Measurements from ENCODE around the gene PCSK7.

DNA sequence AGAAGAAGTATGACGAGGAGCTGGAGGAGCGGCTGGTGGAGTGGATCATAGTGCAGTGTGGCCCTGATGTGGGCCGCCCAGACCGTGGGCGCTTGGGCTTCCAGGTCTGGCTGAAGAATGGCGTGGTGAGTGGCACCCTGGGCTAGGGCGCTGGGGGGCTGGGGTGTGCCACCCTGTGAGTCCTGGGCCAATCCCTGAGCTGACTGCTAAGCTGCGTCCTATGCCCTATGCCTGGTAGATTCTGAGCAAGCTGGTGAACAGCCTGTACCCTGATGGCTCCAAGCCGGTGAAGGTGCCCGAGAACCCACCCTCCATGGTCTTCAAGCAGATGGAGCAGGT is 28.8 kb downstream of the PCSK7 start:
- TF ChIP-seq RAD21 (IDR thresholded peaks at IDR 0.05; ENCODE audit: low read length) (no peak), POLR2A (IDR thresholded peaks at IDR 0.05; ENCODE audit: low read depth, low read length) (no peak), MAFK (IDR thresholded peaks at IDR 0.05; ENCODE audit: low read depth, low read length) (no peak), CHD1 (IDR thresholded peaks at IDR 0.05; ENCODE audit: low read depth, low read length) (no peak), CEBPB (IDR thresholded peaks at IDR 0.05; ENCODE audit: low read depth, low read length) (no peak), RCOR1 (IDR thresholded peaks at IDR 0.05; ENCODE audit: insufficient replicate concordance, low read length) (no peak), SMC3 (IDR thresholded peaks at IDR 0.05; ENCODE audit: low read depth, low read length) (no peak), MAZ (IDR thresholded peaks at IDR 0.05; ENCODE audit: borderline replicate concordance, low read depth, low read length) (no peak), MXI1 (IDR thresholded peaks at IDR 0.05; ENCODE audit: borderline replicate concordance, low read depth, low read length) (no peak), FOS (IDR thresholded peaks at IDR 0.05; ENCODE audit: low read depth, low read length) (no peak)
- TF ChIP-seq, protein P1, sequence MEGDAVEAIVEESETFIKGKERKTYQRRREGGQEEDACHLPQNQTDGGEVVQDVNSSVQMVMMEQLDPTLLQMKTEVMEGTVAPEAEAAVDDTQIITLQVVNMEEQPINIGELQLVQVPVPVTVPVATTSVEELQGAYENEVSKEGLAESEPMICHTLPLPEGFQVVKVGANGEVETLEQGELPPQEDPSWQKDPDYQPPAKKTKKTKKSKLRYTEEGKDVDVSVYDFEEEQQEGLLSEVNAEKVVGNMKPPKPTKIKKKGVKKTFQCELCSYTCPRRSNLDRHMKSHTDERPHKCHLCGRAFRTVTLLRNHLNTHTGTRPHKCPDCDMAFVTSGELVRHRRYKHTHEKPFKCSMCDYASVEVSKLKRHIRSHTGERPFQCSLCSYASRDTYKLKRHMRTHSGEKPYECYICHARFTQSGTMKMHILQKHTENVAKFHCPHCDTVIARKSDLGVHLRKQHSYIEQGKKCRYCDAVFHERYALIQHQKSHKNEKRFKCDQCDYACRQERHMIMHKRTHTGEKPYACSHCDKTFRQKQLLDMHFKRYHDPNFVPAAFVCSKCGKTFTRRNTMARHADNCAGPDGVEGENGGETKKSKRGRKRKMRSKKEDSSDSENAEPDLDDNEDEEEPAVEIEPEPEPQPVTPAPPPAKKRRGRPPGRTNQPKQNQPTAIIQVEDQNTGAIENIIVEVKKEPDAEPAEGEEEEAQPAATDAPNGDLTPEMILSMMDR (conservative IDR thresholded peaks at IDR 0.05; ENCODE audit: low read depth, low read length) = no peak
- TF ChIP-seq, protein P2, sequence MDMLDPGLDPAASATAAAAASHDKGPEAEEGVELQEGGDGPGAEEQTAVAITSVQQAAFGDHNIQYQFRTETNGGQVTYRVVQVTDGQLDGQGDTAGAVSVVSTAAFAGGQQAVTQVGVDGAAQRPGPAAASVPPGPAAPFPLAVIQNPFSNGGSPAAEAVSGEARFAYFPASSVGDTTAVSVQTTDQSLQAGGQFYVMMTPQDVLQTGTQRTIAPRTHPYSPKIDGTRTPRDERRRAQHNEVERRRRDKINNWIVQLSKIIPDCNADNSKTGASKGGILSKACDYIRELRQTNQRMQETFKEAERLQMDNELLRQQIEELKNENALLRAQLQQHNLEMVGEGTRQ (IDR thresholded peaks at IDR 0.05; ENCODE audit: low read depth, low read length) = no peak
